Measurements from ENCODE around the gene IL22RA2. TPM values are rescaled to one million over a fixed set of nuclear protein-coding genes. Genes with fewer than 3 reads are reported as not detected.
"Not testable (repeated sequence)": the region's sequence is repeated elsewhere in the genome, so short reads cannot be mapped to it uniquely, and the experiment has no call there.

Gene IL22RA2
- total RNA-seq, 2 experiments from 2014 or later, result not detected

DNA sequence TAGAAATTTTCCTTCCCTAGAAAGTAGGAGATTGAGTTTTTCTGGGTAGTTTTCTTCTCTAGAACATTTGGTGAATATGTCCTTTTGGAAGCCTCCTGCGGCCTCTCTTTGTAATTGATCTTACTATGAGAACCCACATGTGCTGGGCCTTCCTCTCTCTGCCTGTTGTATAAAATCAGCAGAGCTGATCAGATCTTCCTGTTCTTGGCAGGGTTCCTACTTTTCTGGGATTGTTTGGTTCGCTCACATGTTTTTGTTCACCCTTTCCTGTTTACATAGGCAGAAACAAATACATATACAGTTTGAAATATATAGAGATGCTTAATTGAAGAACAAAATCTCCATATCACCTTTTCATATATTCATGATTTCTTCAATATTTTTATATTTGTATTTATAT lies 57.8 kb downstream of the IL22RA2 start:
- ChIA-PET CTCF (no interaction called here), POLR2A (no interaction called here)
- peaks cover 2% of the 10 kb centered on the region for H3K36me3 Mint-ChIP-seq (ENCODE audit: low read depth)
- no peak overlapping the region for H3K27ac Mint-ChIP-seq
- no peak for ATAC-seq
- peaks cover 6% of the 10 kb centered on the region for H3K9me3 Mint-ChIP-seq (ENCODE audit: insufficient read depth)
- H3K4me3 Mint-ChIP-seq, result no peak overlapping the region
- DNase-seq, result no peak
- no peaks in the 10 kb centered on the region for H3K4me1 Mint-ChIP-seq (ENCODE audit: low read depth)
- H3K27me3 Mint-ChIP-seq (ENCODE audit: low read depth), result peaks cover 4% of the 10 kb centered on the region

DNA sequence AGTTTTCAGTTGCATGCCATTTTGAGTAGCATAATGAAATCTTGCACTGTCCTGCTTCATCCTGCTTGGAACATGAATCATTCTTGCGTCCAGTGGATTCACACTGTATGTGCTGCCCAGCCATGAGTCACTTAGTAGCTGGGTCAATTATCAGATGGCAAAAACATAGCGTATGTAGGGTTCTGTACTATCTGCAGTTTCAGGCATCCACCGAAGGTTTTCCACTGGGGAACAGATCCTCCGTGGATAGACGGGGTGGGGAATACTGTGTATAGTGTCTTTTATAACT lies 61.4 kb downstream of the IL22RA2 start:
- no peaks in the 10 kb centered on the region for H3K36me3 Mint-ChIP-seq (ENCODE audit: low read depth)
- CTCF ChIA-PET, result interaction anchor here (1.4 kb wide), 1 partner anchor 14 kb away, joined by 3 read pairs; no protein-coding TSS in a partner anchor
- POLR2A ChIA-PET, result no interaction called here
- DNase-seq (no peak), ATAC-seq (no peak)
- H3K27ac Mint-ChIP-seq, result no peak overlapping the region
- no peak overlapping the region for H3K4me3 Mint-ChIP-seq
- H3K4me1 Mint-ChIP-seq (ENCODE audit: low read depth), result no peaks in the 10 kb centered on the region
- H3K27me3 Mint-ChIP-seq (ENCODE audit: low read depth), result peaks cover 10% of the 10 kb centered on the region
- peaks cover 8% of the 10 kb centered on the region for H3K9me3 Mint-ChIP-seq (ENCODE audit: insufficient read depth)

GRCh38 chr6:137111296-137112066 lies 62.0 kb downstream of the IL22RA2 start:
- Mint-ChIP-seq H3K27me3 (ENCODE audit: low read depth) (peaks cover 10% of the 10 kb centered on the region), H3K4me3 (no peak overlapping the region), H3K4me1 (ENCODE audit: low read depth) (no peaks in the 10 kb centered on the region), H3K9me3 (ENCODE audit: insufficient read depth) (peaks cover 8% of the 10 kb centered on the region), H3K27ac (no peak overlapping the region), H3K36me3 (ENCODE audit: low read depth) (no peaks in the 10 kb centered on the region)
- POLR2A ChIA-PET, result no interaction called here
- DNase-seq, result no peak
- no peak for ATAC-seq
- CTCF ChIA-PET, result no interaction called here

DNA sequence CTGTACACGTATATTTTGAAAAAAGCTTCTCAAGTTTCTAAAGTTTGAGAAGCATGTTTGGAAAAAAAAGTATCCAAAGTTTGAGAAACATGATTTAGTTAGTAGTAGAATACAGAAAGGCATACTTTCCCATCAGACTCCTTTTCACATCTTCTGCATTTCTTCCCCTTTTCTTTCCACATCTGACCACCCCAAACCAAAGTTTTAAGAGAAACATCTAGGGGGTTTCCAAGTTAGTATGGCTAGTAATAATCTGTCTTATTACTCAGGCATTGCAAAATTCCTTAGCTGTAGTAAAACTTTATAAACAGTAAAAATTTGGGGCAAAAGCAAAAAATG lies 65.7 kb downstream of the IL22RA2 start:
- CTCF ChIA-PET, result no interaction called here
- Mint-ChIP-seq H3K9me3 (ENCODE audit: insufficient read depth) (peaks cover 17% of the 10 kb centered on the region), H3K4me1 (ENCODE audit: low read depth) (peaks cover 29% of the 10 kb centered on the region), H3K27me3 (ENCODE audit: low read depth) (peaks cover 10% of the 10 kb centered on the region), H3K36me3 (ENCODE audit: low read depth) (peaks cover 10% of the 10 kb centered on the region), H3K4me3 (no peak overlapping the region), H3K27ac (no peak overlapping the region)
- ATAC-seq (no peak), DNase-seq (no peak)
- POLR2A ChIA-PET, result no interaction called here

GRCh38 chr6:137107047-137107766 lies 66.2 kb downstream of the IL22RA2 start:
- POLR2A ChIA-PET; H3K27ac Mint-ChIP-seq; DNase-seq; H3K4me3 Mint-ChIP-seq; H3K27me3 Mint-ChIP-seq (ENCODE audit: low read depth); ATAC-seq: not testable (repeated sequence)
- H3K9me3 Mint-ChIP-seq (ENCODE audit: insufficient read depth), result peaks cover 21% of the 10 kb centered on the region
- H3K36me3 Mint-ChIP-seq (ENCODE audit: low read depth), result peaks cover 14% of the 10 kb centered on the region
- peaks cover 35% of the 10 kb centered on the region for H3K4me1 Mint-ChIP-seq (ENCODE audit: low read depth)
- CTCF ChIA-PET, result interaction anchor here (1.8 kb wide), 1 partner anchor 12 kb away, joined by 10 read pairs; no protein-coding TSS in a partner anchor

DNA sequence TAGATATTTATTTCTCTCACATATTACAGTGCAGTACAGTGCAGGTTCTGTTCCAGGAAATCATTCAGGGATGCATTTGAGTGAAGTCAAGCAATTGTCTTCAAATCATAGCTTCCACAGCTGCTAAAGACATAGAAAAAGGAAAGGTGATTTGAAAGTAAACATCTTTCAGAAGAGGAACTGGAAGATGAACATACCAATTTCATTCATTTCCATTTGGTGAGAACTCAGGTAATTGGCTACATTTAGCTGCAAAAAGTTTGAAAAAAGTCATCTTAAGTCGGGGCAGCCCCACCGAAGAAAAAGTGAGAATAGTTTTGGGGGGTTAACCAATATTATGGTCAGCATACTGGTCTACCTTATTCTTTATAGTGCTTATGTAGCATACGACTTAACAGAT lies 67.3 kb downstream of the IL22RA2 start:
- ATAC-seq (no peak), DNase-seq (no peak)
- H3K27me3 Mint-ChIP-seq (ENCODE audit: low read depth), result peaks cover 6% of the 10 kb centered on the region
- peaks cover 39% of the 10 kb centered on the region for H3K4me1 Mint-ChIP-seq (ENCODE audit: low read depth)
- H3K9me3 Mint-ChIP-seq (ENCODE audit: insufficient read depth), result peaks cover 23% of the 10 kb centered on the region
- ChIA-PET CTCF (interaction anchor here (0.7 to 1.8 kb wide), 3 partner anchors 11 to 60 kb away, joined by 3 to 10 read pairs (median 3); no protein-coding TSS in a partner anchor), POLR2A (interaction anchor here (0.7 kb wide), 1 partner anchor 412 kb away, joined by 4 read pairs; no protein-coding TSS in a partner anchor)
- peaks cover 19% of the 10 kb centered on the region for H3K36me3 Mint-ChIP-seq (ENCODE audit: low read depth)
- no peak overlapping the region for H3K4me3 Mint-ChIP-seq
- H3K27ac Mint-ChIP-seq, result no peak overlapping the region

- no peak overlapping the region for H3K4me3 Mint-ChIP-seq
- H3K4me1 Mint-ChIP-seq (ENCODE audit: low read depth), result peaks cover 41% of the 10 kb centered on the region
- DNase-seq (no peak), ATAC-seq (no peak)
- POLR2A ChIA-PET, result no interaction called here
- H3K27ac Mint-ChIP-seq, result no peak overlapping the region
- H3K9me3 Mint-ChIP-seq (ENCODE audit: insufficient read depth), result peaks cover 25% of the 10 kb centered on the region
- peaks cover 6% of the 10 kb centered on the region for H3K27me3 Mint-ChIP-seq (ENCODE audit: low read depth)
- CTCF ChIA-PET, result interaction anchor here (1.0 to 1.8 kb wide), 2 partner anchors 11 to 61 kb away, joined by 3 to 10 read pairs; no protein-coding TSS in a partner anchor
- peaks cover 20% of the 10 kb centered on the region for H3K36me3 Mint-ChIP-seq (ENCODE audit: low read depth)
Observed at GRCh38 chr6:137105375-137105774, 68.1 kb downstream of the IL22RA2 start.

- H3K36me3 Mint-ChIP-seq (ENCODE audit: low read depth), result peaks cover 20% of the 10 kb centered on the region
- H3K4me3 Mint-ChIP-seq, result no peak overlapping the region
- DNase-seq (no peak), ATAC-seq (no peak)
- peaks cover 45% of the 10 kb centered on the region for H3K4me1 Mint-ChIP-seq (ENCODE audit: low read depth)
- ChIA-PET POLR2A (no interaction called here), CTCF (interaction anchor here (1.0 to 1.8 kb wide), 2 partner anchors 10 to 61 kb away, joined by 3 to 10 read pairs; no protein-coding TSS in a partner anchor)
- peaks cover 25% of the 10 kb centered on the region for H3K9me3 Mint-ChIP-seq (ENCODE audit: insufficient read depth)
- H3K27ac Mint-ChIP-seq, result no peak overlapping the region
- H3K27me3 Mint-ChIP-seq (ENCODE audit: low read depth), result peaks cover 6% of the 10 kb centered on the region
Observed at GRCh38 chr6:137104926-137105325, 68.5 kb downstream of the IL22RA2 start.

DNA sequence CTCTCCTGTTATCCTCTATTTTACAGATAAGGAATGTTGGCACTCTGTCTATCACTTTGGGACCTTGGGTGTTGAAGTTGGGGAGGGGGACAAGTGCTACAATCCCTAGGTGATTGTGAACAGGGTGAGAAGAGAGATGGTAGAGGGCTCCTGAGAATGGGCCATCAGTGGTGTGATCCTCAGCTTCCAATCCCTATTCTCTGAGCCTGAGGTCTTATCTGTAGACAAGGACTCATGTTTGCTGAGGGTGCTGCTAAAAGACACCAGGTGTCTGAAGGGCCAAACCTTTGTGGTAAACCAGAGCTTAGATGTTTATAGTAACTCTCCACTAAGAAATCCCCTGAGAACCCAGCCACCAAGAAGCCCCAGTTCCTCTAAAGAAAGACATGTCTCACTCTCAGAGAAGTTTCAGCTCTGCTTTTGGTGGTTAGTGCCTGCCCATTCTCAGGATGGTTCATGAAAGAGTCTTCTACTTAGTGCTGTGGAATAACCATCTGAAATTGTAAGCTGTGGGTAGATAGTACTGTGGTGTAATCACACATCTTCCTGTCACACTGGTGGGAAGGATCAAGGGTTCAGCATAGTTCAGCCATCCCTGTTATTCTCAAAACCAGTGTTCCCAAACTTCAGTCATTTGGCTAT lies 70.5 kb downstream of the IL22RA2 start:
- ChIA-PET POLR2A (no interaction called here), CTCF (interaction anchor here (1.2 to 2.3 kb wide), 4 partner anchors 9 to 487 kb away, joined by 3 to 8 read pairs (median 6); no protein-coding TSS in a partner anchor)
- H3K27ac Mint-ChIP-seq, result peak overlapping the region; percentile 6
- peaks cover 48% of the 10 kb centered on the region for H3K4me1 Mint-ChIP-seq (ENCODE audit: low read depth)
- ATAC-seq (peak; percentile 91), DNase-seq (peak; percentile 62)
- peaks cover 21% of the 10 kb centered on the region for H3K9me3 Mint-ChIP-seq (ENCODE audit: insufficient read depth)
- no peak overlapping the region for H3K4me3 Mint-ChIP-seq
- peaks cover 2% of the 10 kb centered on the region for H3K27me3 Mint-ChIP-seq (ENCODE audit: low read depth)
- peaks cover 20% of the 10 kb centered on the region for H3K36me3 Mint-ChIP-seq (ENCODE audit: low read depth)

GRCh38 chr6:137102050-137102848 lies 71.2 kb downstream of the IL22RA2 start:
- H3K36me3 Mint-ChIP-seq (ENCODE audit: low read depth), result peaks cover 20% of the 10 kb centered on the region
- H3K27ac Mint-ChIP-seq, result peak overlapping the region; percentile 6
- no peak for DNase-seq
- no peak for ATAC-seq
- H3K9me3 Mint-ChIP-seq (ENCODE audit: insufficient read depth), result peaks cover 17% of the 10 kb centered on the region
- peaks cover 48% of the 10 kb centered on the region for H3K4me1 Mint-ChIP-seq (ENCODE audit: low read depth)
- ChIA-PET POLR2A (interaction anchor here (0.8 kb wide), 1 partner anchor 138 kb away, joined by 3 read pairs; no protein-coding TSS in a partner anchor), CTCF (interaction anchor here (1.2 to 2.3 kb wide), 3 partner anchors 8 to 488 kb away, joined by 3 to 8 read pairs (median 6); no protein-coding TSS in a partner anchor)
- H3K4me3 Mint-ChIP-seq, result no peak overlapping the region
- H3K27me3 Mint-ChIP-seq (ENCODE audit: low read depth), result no peaks in the 10 kb centered on the region

GRCh38 chr6:137099689-137100403 lies 73.6 kb downstream of the IL22RA2 start:
- H3K27ac Mint-ChIP-seq, result no peak overlapping the region
- ChIA-PET CTCF (interaction anchor here (0.6 kb wide), 1 partner anchor 214 kb away, joined by 3 read pairs; no protein-coding TSS in a partner anchor), POLR2A (no interaction called here)
- no peak overlapping the region for H3K4me3 Mint-ChIP-seq
- H3K9me3 Mint-ChIP-seq (ENCODE audit: insufficient read depth), result peaks cover 14% of the 10 kb centered on the region
- peaks cover 52% of the 10 kb centered on the region for H3K4me1 Mint-ChIP-seq (ENCODE audit: low read depth)
- ATAC-seq (no peak), DNase-seq (no peak)
- peaks cover 17% of the 10 kb centered on the region for H3K36me3 Mint-ChIP-seq (ENCODE audit: low read depth)
- peaks cover 2% of the 10 kb centered on the region for H3K27me3 Mint-ChIP-seq (ENCODE audit: low read depth)

All from activated CD8-positive, alpha-beta T cell treated with anti-CD3 and anti-CD28 coated beads, Interleukin-2, amount 10 ng/mL, durations not matched to agents 7 days and 5 days (primary cell).